Activated CD8-positive, alpha-beta memory T cell treated with anti-CD3 and anti-CD28 coated beads, Interleukin-2, amount 50 U/mL, for 24 hours (primary cell): ENCODE results near the gene SIGLEC6.

Experiments used
- DNase-seq: peaks from one replicate; pipeline ENCODE4 v3.0.0-alpha.2; 2020; ENCODE audit errors: extremely low read depth

Gene SIGLEC6

GRCh38 chr19:51531349-51532315 lies at the start of gene SIGLEC6:
SIGLEC6 (minus strand) TSS chr19:51531670; CDS start chr19:51531648, 22 bp downstream.
- DNase-seq: no peak

GRCh38 chr19:51576850-51577249 lies 45.4 kb upstream of the SIGLEC6 start:
- no peak for DNase-seq

GRCh38 chr19:51573331-51573730 lies 41.9 kb upstream of the SIGLEC6 start:
- DNase-seq: no peak

GRCh38 chr19:51572908-51573307 lies 41.4 kb upstream of the SIGLEC6 start:
- no peak for DNase-seq

GRCh38 chr19:51572410-51572809 lies 40.9 kb upstream of the SIGLEC6 start:
- DNase-seq: no peak

- no peak for DNase-seq
Observed at GRCh38 chr19:51571599-51571998, 40.1 kb upstream of the SIGLEC6 start.

GRCh38 chr19:51570962-51571575 lies 39.6 kb upstream of the SIGLEC6 start, which contains the start of gene ZNF175:
ZNF175 (plus strand) TSS chr19:51571283; CDS start chr19:51573330, 2,047 bp downstream.
- peak; percentile 73 for DNase-seq

- no peak for DNase-seq
Observed at GRCh38 chr19:51568456-51568855, 37.0 kb upstream of the SIGLEC6 start.

GRCh38 chr19:51567583-51567982 lies 36.1 kb upstream of the SIGLEC6 start:
- no peak for DNase-seq

GRCh38 chr19:51566489-51567100 lies 35.1 kb upstream of the SIGLEC6 start:
- DNase-seq: no peak

GRCh38 chr19:51565583-51565982 lies 34.1 kb upstream of the SIGLEC6 start:
- no peak for DNase-seq

- DNase-seq: no peak
Observed at GRCh38 chr19:51564791-51565190, 33.3 kb upstream of the SIGLEC6 start.

GRCh38 chr19:51560339-51560738 lies 28.9 kb upstream of the SIGLEC6 start:
- no peak for DNase-seq

GRCh38 chr19:51559240-51559639 lies 27.8 kb upstream of the SIGLEC6 start:
- DNase-seq: no peak

GRCh38 chr19:51552996-51553725 lies 21.7 kb upstream of the SIGLEC6 start:
- DNase-seq: no peak

GRCh38 chr19:51552608-51552995 lies 21.1 kb upstream of the SIGLEC6 start:
- DNase-seq: no peak

- no peak for DNase-seq
Observed at GRCh38 chr19:51551673-51552432, 20.4 kb upstream of the SIGLEC6 start.

GRCh38 chr19:51550848-51551672 lies 19.6 kb upstream of the SIGLEC6 start:
- DNase-seq: no peak

GRCh38 chr19:51549533-51550324 lies 18.3 kb upstream of the SIGLEC6 start:
- DNase-seq: no peak
